Mesenchymal stem cell (in vitro differentiated cells and primary cell): Measurements from ENCODE around the gene TCF4.

Source experiments
- DNase-seq: peaks from one replicate; pipeline ENCODE4 v3.0.0-alpha.2; 2013
- H2AFZ ChIP-seq: one replicate; pipeline ENCODE4 v1.6.1; 2013; ENCODE audit warnings: low read depth, mild to moderate bottlenecking, control low read depth, inconsistent platforms, low read length, moderate library complexity
- H2AK5ac ChIP-seq: 2 replicates; pipeline ENCODE4 v1.6.1; 2013; ENCODE audit warnings: low read length, moderate library complexity, mild to moderate bottlenecking, inconsistent platforms; ENCODE audit not compliant: severe bottlenecking
- H2BK120ac ChIP-seq: one replicate; pipeline ENCODE4 v1.6.1; 2013; ENCODE audit warnings: low read depth, mild to moderate bottlenecking, inconsistent platforms, low read length, moderate library complexity
- H2BK12ac ChIP-seq, 2 experiments: one replicate each; pipeline ENCODE4 v1.6.1; 2013; ENCODE audit warnings: inconsistent platforms in 2 of 2, low read length in 2 of 2, mild to moderate bottlenecking in 2 of 2, moderate library complexity in 2 of 2, control low read depth in 1 of 2
- H2BK15ac ChIP-seq: one replicate; pipeline ENCODE4 v1.6.1; 2013; ENCODE audit warnings: mild to moderate bottlenecking, low read depth, inconsistent platforms; ENCODE audit not compliant: poor library complexity, severe bottlenecking
- H2BK5ac ChIP-seq: 2 replicates; pipeline ENCODE4 v1.6.1; 2013; ENCODE audit warnings: low read depth, mild to moderate bottlenecking, low read length, control low read depth, inconsistent platforms; ENCODE audit not compliant: poor library complexity, severe bottlenecking
- H3K14ac ChIP-seq, 2 experiments: one replicate each; pipeline ENCODE4 v1.6.1; 2013; ENCODE audit warnings: inconsistent platforms in 2 of 2, low read length in 2 of 2, control low read depth in 1 of 2, mild to moderate bottlenecking in 1 of 2, moderate library complexity in 1 of 2
- H3K18ac ChIP-seq, 2 experiments: one replicate each; pipeline ENCODE4 v1.6.1; 2013; ENCODE audit warnings: inconsistent platforms in 2 of 2, low read length in 2 of 2, control low read depth in 1 of 2, low read depth in 1 of 2, mild to moderate bottlenecking in 1 of 2
- H3K23ac ChIP-seq, 2 experiments: one replicate each; pipeline ENCODE4 v1.6.1; 2013; ENCODE audit warnings: inconsistent platforms in 2 of 2, low read length in 2 of 2, mild to moderate bottlenecking in 2 of 2, moderate library complexity in 2 of 2, control low read depth in 1 of 2
- H3K27ac ChIP-seq: 2 replicates; pipeline ENCODE4 v1.5.1; 2013; ENCODE audit warnings: mild to moderate bottlenecking, moderate library complexity, low read length, control low read depth, inconsistent platforms; ENCODE audit not compliant: poor library complexity, severe bottlenecking
- H3K27me3 ChIP-seq, 2 experiments: 2 replicates each; pipeline versions ENCODE4 v1.6.1 to v1.7.0; 2013; ENCODE audit warnings: low read length in 2 of 2, mild to moderate bottlenecking in 2 of 2, moderate library complexity in 2 of 2, control low read depth in 1 of 2, inconsistent platforms in 1 of 2; ENCODE audit not compliant: control insufficient read depth in 1 of 2, insufficient read depth in 1 of 2
- H3K36me3 ChIP-seq, 2 experiments: 2 replicates each; pipeline versions ENCODE4 v1.6.1 to v1.7.0; 2013; ENCODE audit warnings: low read length in 2 of 2, control low read depth in 1 of 2, inconsistent platforms in 1 of 2, low read depth in 1 of 2, mild to moderate bottlenecking in 1 of 2; ENCODE audit not compliant: insufficient read depth in 2 of 2, control insufficient read depth in 1 of 2
- H3K4ac ChIP-seq, 2 experiments: one replicate each; pipeline ENCODE4 v1.6.1; 2013; ENCODE audit warnings: inconsistent platforms in 2 of 2, low read length in 2 of 2, mild to moderate bottlenecking in 2 of 2, moderate library complexity in 2 of 2, control low read depth in 1 of 2, low read depth in 1 of 2
- H3K4me1 ChIP-seq: 2 replicates; pipeline ENCODE4 v1.6.1; 2013; ENCODE audit warnings: low read depth, low read length, control low read depth; ENCODE audit not compliant: control insufficient read depth, insufficient read depth
- H3K4me2 ChIP-seq: 2 replicates; pipeline ENCODE4 v1.6.1; 2013; ENCODE audit warnings: low read length, mild to moderate bottlenecking, inconsistent platforms; ENCODE audit not compliant: poor library complexity, severe bottlenecking
- H3K4me3 ChIP-seq, 2 experiments: 2 replicates each; pipeline versions ENCODE4 v1.5.1 to v1.7.0; 2013; ENCODE audit warnings: low read length in 2 of 2, mild to moderate bottlenecking in 2 of 2, control low read depth in 1 of 2, low read depth in 1 of 2; ENCODE audit not compliant: insufficient read depth in 1 of 2
- H3K79me1 ChIP-seq: replicated peaks from 2 replicates; pipeline ENCODE4 v1.6.1; 2013; ENCODE audit warnings: mild to moderate bottlenecking, control low read depth, low read length, inconsistent platforms; ENCODE audit not compliant: poor library complexity, severe bottlenecking
- H3K9ac ChIP-seq: 2 replicates; pipeline ENCODE4 v1.7.0; 2013; ENCODE audit warnings: mild to moderate bottlenecking, low read length, moderate library complexity
- H3K9me3 ChIP-seq: 2 replicates; pipeline ENCODE4 v1.7.0; 2013; ENCODE audit warnings: mild to moderate bottlenecking, low read length; ENCODE audit not compliant: control insufficient read depth
- H4K8ac ChIP-seq: one replicate; pipeline ENCODE4 v1.6.1; 2013; ENCODE audit warnings: inconsistent platforms, mild to moderate bottlenecking, low read length, moderate library complexity
- H4K91ac ChIP-seq: one replicate; pipeline ENCODE4 v1.6.1; 2013; ENCODE audit warnings: mild to moderate bottlenecking, low read length, inconsistent platforms
- WGBS: methylation state at CpG from one replicate; pipeline ENCODE4 v1.1.7; 2013; ENCODE audit warnings: mixed read lengths; 5-methylcytosine and 5-hydroxymethylcytosine counted together

Gene TCF4

DNA sequence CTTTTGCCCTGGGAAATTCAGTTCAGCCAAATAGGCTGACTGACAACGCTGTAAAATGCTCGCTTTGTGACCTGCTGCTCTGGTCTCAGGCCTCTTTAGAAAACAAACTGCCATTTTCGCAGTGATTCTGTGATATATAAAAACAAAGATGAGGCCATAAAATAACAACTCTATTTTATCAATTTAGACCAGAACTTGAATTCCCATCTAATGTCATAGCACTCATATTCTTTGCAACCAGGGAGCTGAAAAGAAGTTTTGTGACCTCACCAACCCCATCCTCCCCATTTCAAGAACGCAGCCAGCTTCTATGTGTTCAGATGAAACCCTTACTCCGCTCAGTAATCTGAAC, 40.3 kb downstream of the TCF4 start:
- no peak overlapping the region for H3K18ac ChIP-seq
- no peak overlapping the region for H3K14ac ChIP-seq
- no peak overlapping the region for H3K23ac ChIP-seq
- no peak for DNase-seq
- H4K91ac ChIP-seq: no peak overlapping the region
- peak overlapping the region; percentile 10 for H3K9ac ChIP-seq
- no peaks in the 10 kb centered on the region for H3K27me3 ChIP-seq
- no peak overlapping the region for H3K27ac ChIP-seq
- no peaks in the 10 kb centered on the region for H3K4me1 ChIP-seq
- no peak overlapping the region for H2BK15ac ChIP-seq
- no peak overlapping the region for H2AFZ ChIP-seq
- no peak overlapping the region for H3K4me2 ChIP-seq
- no peak overlapping the region for H2BK5ac ChIP-seq
- no peak overlapping the region for H2AK5ac ChIP-seq
- H2BK12ac ChIP-seq: no peak overlapping the region
- no peak overlapping the region for H4K8ac ChIP-seq
- no peaks in the 10 kb centered on the region for H3K9me3 ChIP-seq
- H3K79me1 ChIP-seq: peaks cover 14% of the 10 kb centered on the region
- no peak overlapping the region for H2BK120ac ChIP-seq
- H3K4ac ChIP-seq: no peak overlapping the region
- H3K36me3 ChIP-seq: peaks cover 0 to 23% of the 10 kb centered on the region in 2 experiments
- H3K4me3 ChIP-seq: no peak overlapping the region
- 81% methylated on average over 4 of the region's 5 CpGs for WGBS

DNA sequence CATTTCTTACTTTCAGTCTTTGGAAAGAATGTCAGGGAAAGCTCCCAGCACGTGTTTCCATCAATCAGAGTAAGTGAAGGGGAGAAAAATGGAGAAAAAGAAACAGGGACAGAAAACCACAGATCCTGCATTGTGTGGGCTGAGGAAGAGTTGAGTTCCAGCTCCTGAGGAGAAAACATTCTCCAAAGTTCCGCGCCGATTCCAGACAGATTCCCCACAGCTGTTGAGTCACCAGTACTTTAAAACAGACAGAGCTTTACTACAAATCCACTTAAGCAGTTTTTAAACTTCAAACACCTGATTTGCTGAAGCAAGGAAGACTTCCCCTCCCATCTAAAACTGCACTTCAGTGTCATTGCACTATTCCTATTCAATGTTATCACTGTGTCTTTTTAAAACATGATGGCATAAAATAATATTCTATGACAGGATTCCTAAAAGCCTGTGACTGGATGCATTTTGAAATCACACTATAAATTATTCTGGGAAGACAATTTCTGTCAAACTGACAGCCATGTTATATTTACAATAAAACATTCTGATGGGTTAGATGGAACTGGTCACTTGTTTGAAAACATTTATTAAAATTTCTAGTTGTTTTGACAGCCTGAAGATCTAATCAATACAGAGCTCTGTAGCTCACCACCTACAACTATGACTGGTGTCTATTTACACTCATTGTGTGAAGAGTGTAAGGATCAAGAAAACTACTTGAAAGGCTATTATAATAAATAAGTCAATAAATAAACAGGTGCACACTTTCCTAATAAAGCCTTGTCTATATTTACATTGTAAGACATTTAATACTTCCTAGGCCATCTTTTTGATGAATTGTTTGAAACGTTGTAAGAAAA, 40.9 kb downstream of the TCF4 start:
- Histone ChIP-seq H3K23ac (no peak overlapping the region), H3K79me1 (peaks cover 12% of the 10 kb centered on the region), H3K9ac (peak overlapping the region; percentile 80), H3K27me3 (no peaks in the 10 kb centered on the region), H2AK5ac (no peak overlapping the region), H3K4me1 (no peaks in the 10 kb centered on the region), H3K9me3 (no peaks in the 10 kb centered on the region), H4K8ac (no peak overlapping the region), H3K14ac (no peak overlapping the region), H2BK5ac (no peak overlapping the region), H3K4me3 (peak overlapping the region in 1 of 2 experiments; percentile 65), H4K91ac (no peak overlapping the region), H3K18ac (no peak overlapping the region), H3K27ac (no peak overlapping the region), H2BK15ac (no peak overlapping the region), H3K4ac (no peak overlapping the region), H3K36me3 (peaks cover 0 to 17% of the 10 kb centered on the region in 2 experiments), H2AFZ (no peak overlapping the region), H2BK12ac (no peak overlapping the region), H2BK120ac (no peak overlapping the region), H3K4me2 (no peak overlapping the region)
- 37% methylated on average over 5 of the region's 5 CpGs for WGBS
- DNase-seq: peak; percentile 72

- Histone ChIP-seq H3K9ac (no peak overlapping the region), H2AFZ (no peak overlapping the region), H4K8ac (no peak overlapping the region), H3K4me2 (no peak overlapping the region), H3K4me1 (no peaks in the 10 kb centered on the region), H3K79me1 (peaks cover 8% of the 10 kb centered on the region), H3K27ac (no peak overlapping the region), H3K4me3 (no peak overlapping the region), H3K23ac (no peak overlapping the region), H3K27me3 (no peaks in the 10 kb centered on the region), H3K14ac (no peak overlapping the region), H2BK12ac (no peak overlapping the region), H2BK120ac (no peak overlapping the region), H3K9me3 (no peaks in the 10 kb centered on the region), H3K36me3 (peaks cover 0 to 6% of the 10 kb centered on the region in 2 experiments), H2BK15ac (no peak overlapping the region), H2BK5ac (no peak overlapping the region), H3K18ac (no peak overlapping the region), H3K4ac (no peak overlapping the region), H4K91ac (no peak overlapping the region), H2AK5ac (no peak overlapping the region)
- no peak for DNase-seq
- WGBS: 83% methylated on average over 1 of the region's 1 CpG
Measured at GRCh38 chr18:55544014-55544413, 44.0 kb downstream of the TCF4 start.

DNA sequence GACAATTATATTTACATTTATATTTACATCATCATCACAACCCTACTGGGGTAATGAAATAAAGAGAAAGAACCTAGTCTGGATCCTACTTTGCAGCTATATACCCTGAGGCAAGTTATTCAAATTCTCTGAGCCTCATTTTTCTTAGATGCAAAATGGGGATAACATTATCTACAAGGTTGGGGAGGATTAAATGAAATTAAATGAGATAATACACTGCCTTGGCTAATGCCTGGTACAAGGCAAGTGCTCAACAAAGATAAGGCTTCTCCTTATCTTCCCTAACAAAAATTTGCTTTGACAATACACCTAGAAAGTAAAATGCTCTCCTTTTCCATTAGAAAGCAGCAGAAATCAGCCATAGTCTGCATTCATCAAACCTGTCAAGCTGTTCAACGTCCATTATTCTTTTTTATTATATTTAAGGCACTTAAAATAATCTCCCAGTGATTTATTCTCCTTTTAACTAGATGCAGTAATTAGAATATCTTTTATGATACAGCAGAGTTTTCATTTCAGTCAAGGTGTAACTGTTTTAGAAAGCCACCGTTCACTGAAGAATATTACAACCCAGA, 44.8 kb downstream of the TCF4 start:
- Histone ChIP-seq H3K9me3 (no peaks in the 10 kb centered on the region), H4K91ac (no peak overlapping the region), H3K4me2 (no peak overlapping the region), H2AFZ (no peak overlapping the region), H4K8ac (no peak overlapping the region), H3K9ac (no peak overlapping the region), H3K27me3 (no peaks in the 10 kb centered on the region), H3K4me3 (no peak overlapping the region), H2BK5ac (no peak overlapping the region), H3K27ac (no peak overlapping the region), H3K23ac (no peak overlapping the region), H2BK120ac (no peak overlapping the region), H3K18ac (no peak overlapping the region), H3K14ac (no peak overlapping the region), H3K36me3 (peaks cover 0 to 9% of the 10 kb centered on the region in 2 experiments), H3K4ac (no peak overlapping the region), H3K79me1 (peaks cover 5% of the 10 kb centered on the region), H3K4me1 (no peaks in the 10 kb centered on the region), H2AK5ac (no peak overlapping the region), H2BK15ac (no peak overlapping the region), H2BK12ac (no peak overlapping the region)
- 100% methylated on average over 1 of the region's 2 CpGs for WGBS
- DNase-seq: no peak
